Measurements from ENCODE around the gene SPSB1.
"Not testable (repeated sequence)": the region's sequence is repeated elsewhere in the genome, so short reads cannot be mapped to it uniquely, and the experiment has no call there.

The SPSB1 gene

GRCh38 chr1:9369964-9370788 is 77.5 kb downstream of the SPSB1 start:
- no peak for DNase-seq

- DNase-seq: no peak
Measured at GRCh38 chr1:9371391-9371935, 78.8 kb downstream of the SPSB1 start.

DNA sequence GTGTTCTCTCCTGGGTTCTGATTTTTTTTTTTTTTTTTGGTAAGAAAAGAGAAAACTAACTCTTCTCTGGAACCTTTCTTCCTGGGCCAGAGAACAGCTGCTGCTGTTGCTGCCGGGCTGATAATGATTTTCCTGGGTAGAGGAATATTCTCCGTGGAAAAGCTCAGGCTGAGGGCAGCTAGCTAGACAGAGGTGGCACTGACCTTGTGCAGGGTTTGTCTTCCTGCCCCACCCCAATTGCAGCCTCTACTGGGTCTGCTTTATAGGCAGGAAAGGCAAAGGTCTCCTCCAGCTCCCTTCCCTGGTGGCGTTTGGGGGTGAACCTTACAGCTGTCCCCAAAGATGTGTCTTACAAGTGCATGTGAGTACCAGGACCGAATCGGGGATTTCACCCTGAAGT is 79.3 kb downstream of the SPSB1 start:
- DNase-seq: no peak

GRCh38 chr1:9373619-9374018 is 80.9 kb downstream of the SPSB1 start:
- DNase-seq: no peak

- DNase-seq: no peak
Measured at GRCh38 chr1:9374748-9375341, 82.2 kb downstream of the SPSB1 start.

DNA sequence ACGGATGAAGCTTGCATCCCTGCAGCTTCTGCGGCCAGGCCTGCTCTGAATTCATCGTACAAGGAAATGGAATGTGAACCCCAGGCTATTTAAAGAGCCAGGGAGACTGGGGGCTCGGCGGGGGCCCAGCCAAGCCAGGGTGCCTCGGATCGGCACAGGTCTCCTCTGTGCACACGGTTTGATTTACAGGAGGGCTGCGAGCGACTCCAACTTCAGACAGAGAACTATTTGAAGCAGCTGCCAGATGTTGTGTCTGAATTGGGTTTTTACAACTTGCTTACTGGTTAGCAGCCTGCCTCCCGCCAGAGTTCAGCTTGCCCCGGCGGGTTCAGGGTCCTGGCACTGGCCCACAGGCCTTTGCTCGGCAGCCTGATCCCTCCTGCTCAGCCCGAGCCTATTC is 83.2 kb downstream of the SPSB1 start:
- DNase-seq: no peak

GRCh38 chr1:9376430-9376829 is 83.7 kb downstream of the SPSB1 start:
- DNase-seq: no peak

- no peak for DNase-seq
Measured at GRCh38 chr1:9376886-9377333, 84.2 kb downstream of the SPSB1 start.

DNA sequence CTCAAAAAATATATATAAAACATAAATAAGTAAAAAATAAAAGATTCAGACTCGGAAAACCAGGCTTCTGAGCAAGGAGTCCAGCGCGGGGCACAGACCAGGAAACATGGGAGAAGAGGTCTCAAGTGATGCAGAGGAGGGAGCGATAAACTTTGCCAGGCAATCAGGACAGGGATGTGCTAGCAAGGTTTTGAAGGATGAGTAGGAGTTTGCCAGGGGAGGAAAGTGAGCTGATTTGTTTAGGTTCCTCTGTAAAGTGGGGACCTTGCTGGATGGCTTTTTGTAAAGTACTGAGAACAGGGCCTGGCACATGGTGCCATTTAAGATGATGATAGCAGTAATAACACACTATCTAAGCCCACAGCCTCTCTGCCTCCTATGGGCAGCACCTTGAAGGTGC is 86.1 kb downstream of the SPSB1 start:
- DNase-seq: no peak

- DNase-seq: no peak
Measured at GRCh38 chr1:9380711-9381110, 88.0 kb downstream of the SPSB1 start.

DNA sequence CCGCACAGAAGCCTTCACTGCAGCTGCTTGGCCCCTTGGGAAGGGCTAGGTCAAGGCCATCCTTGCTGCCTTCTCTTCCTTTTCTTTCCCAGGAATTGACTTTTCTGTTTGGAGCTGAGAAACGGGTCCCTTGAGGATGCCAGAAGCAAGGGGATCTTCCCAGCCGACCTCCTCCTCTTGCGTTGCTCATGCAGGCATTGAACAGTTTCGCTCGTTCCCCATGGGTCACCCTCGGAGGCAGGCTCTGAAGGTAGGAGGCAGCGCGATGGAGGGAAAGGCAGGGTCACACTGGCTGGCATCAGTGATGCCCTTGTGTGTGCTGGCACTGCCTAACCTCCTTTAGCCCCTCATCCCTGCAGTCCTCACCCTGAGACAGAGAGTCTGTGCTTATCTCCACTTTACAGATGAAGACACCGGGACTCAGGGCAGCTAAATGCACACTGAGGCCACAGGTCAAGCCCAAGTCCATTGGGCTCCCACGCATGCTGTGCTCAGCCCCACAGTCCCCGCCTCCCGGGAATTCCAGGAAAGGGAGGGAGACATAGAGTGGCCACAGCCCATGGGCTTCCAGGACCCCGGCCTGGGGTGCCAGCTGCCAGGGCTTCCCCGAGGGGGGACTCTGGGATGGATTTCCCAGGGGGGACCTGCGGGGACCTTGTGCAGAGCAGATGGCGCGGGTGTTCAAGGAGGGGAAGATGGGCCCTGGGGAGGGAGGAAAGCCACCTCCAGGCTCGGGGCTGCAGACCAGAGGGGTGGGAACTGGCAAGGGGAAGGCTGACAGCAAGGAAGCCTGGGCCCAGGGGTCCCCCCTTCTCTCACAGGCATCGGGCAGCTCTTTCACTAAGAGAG is 90.2 kb downstream of the SPSB1 start:
- DNase-seq: no peak

DNA sequence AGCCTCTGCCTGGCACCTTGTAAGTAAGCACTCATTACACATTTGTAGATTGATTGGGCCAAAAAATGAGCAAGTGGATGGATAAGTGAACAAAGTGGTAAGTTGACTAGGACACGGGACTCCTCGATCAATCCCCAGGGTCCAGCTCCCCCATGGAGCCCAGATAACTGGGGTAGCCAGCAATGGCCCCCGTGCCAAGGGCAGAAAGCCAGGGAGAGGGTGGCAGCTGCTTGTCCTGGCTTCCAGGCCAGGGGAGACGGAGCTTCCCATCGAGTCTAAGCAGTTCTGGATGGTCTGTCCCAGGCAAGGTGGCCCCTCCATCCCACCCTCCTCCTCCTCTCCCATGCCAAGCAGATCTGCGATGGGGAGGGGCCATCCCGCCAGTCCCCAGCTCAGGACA is 91.4 kb downstream of the SPSB1 start:
- no peak for DNase-seq

DNA sequence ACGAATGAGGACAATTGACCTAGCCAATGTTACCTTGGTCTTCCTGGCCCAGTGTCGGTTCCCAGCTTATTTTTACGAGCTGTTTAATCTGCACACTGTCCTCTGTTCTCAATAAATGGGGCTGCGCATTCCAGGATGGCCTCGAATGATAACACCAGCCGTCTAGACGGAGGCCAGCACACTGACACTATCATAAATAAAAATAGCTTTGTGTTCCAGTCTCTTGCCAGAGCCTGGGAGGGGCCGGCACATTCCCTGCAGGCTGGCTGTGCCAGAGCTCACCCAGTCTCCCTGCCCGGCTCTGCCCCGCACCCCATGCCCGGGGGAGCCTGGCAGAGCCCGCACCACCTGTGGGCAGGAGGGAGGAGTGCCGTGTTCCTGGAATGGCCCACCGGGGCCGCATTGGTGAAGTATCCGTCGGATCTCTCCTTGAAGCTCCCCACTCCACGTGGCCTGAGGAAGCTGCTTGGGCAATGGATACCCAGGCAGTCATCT is 92.1 kb downstream of the SPSB1 start:
- no peak for DNase-seq

- not testable (repeated sequence) for DNase-seq
Measured at GRCh38 chr1:9385392-9385791, 92.7 kb downstream of the SPSB1 start.

DNA sequence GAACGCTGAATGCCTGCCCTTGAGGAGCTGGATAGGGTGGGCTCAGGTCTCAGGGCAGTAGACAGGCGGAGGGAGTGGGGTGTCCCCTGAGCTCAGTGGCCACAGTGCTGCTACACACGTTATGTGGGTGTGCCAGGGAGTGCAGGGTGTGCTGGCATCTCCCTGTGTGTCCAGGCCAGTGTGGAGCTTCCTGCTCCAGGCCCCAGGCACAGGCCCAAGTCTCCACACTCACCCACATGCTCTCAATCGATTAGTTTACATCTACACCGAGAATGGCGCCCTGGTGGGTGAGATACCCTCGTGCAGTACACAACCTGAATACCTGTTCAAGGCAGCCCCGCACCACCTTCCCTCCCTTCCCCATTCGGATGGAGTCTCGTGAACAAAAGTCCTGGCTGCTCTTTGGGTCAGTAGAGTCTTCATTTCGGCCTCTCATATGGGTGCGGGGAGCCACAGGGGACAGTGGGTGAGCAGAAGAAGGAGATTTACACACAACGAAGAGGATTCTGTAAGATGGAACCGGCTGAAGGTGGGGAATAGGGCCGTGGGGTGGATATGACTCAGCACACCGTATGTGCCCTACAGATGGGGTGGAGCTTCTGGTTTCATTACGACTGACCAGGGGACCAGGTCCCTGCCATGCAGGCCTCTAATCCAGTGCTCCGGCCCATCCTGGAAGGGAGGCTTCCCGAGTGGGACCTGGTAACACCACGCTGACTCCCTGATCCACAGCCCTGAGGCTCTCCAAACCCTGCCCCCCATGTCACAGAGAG is 93.3 kb downstream of the SPSB1 start:
- no peak for DNase-seq

DNA sequence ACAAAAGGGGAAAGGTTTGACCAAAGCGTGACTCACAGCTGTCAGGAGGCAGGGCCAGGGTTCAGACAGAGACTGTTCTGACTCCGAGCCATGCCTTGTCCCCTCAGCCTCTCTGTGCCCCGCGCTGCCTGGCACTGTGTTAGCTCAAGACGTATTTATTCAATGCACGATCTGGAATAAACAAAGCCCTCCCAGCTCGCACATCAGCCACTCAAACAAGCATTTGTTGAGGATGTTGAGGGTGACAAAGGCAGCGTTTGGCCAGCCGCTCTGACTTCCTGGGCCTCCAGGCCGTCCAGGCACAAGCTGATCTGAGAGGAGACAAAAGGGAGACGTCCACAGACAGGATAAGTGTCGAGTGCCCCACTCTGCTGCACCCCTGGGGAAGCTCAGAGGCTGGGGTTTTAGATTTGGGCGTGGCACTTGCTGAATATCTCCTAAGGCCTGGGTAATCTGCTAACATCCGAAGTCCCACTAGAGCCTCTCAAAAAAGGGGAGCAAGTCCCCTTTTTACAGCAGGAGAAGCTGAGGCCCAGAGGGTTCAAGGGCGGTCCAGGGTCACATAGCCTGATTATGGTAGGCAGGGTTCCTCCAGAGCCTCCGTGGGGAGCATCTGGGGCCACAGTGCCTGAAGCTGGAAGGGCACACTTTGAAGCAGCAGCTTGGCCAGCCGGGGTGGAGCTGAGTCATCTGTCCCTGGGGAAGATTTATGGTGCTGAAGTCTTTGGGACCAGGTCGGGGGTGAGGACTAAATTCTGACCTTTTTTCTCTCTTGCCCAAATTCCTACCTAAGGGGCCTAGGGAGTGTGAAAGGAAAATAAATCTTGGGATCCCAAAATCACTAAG is 95.9 kb downstream of the SPSB1 start:
- no peak for DNase-seq

DNA sequence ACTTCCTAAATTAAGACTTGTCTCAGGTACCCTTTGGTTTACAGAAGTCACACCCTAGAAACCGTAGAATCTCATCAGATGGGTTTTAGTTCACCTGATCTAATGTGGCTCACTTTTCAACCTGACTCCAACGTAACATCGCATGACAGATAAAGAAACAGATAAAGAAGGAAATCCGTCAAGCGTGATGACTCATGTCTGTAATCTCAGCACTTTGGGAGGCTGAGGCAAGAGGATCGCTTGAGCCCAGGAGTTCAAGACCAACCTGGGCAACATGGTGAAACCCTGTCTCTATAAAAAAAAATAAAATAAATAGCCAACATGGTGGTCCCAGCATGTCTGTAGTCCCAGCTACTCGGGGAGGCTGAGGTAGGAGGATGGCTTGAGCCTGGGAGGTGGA is 97.3 kb downstream of the SPSB1 start:
- DNase-seq: no peak

GRCh38 chr1:9391620-9392019 is 98.9 kb downstream of the SPSB1 start:
- DNase-seq: no peak

- no peak for DNase-seq
Measured at GRCh38 chr1:9394010-9394409, 101.3 kb downstream of the SPSB1 start.

- no peak for DNase-seq
Measured at GRCh38 chr1:9395018-9395417, 102.3 kb downstream of the SPSB1 start.

DNA sequence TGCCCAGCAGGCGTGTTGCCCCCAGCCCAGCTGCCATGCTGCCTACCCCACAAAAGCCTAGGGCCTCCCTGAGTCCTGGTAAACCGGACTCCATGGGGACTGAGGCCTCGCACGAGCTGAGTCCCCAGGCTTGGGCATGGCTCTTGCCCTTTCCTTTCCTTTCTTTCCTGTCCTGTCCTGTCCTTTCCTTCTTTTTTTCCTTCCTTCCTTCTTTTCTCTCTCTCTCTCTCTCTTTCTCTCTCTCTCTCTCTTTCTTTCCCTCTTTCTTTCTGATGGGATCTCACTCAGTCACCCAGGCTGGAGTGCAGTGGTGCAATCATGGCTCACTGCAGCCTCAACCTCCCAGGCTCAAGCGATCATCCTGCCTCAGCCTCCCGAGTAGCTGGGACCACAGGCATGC is 104.4 kb downstream of the SPSB1 start:
- DNase-seq: no peak

Data from CD4-positive, alpha-beta T cell treated with Interleukin-15 for 1 hour (primary cell).